Keratinocyte (primary cell): ENCODE results near the gene PRAME. TPM values are rescaled to one million over a fixed set of nuclear protein-coding genes. Genes with fewer than 3 reads are reported as not detected.
"Not testable (repeated sequence)": the region's sequence is repeated elsewhere in the genome, so short reads cannot be mapped to it uniquely, and the experiment has no call there.

ENCODE experiments used
- DNase-seq: peaks from one replicate; pipeline ENCODE4 v3.0.0-alpha.2; 2011; ENCODE audit warnings: low read depth, missing footprints, low spot score
- FAIRE-seq: peaks from 2 replicates; lab custom pipeline; 2011; peaks lifted over from hg19 to GRCh38; lab: Jason Lieb, UNC
- H2AFZ ChIP-seq: 2 replicates; pipeline ENCODE4 v1.6.0; 2012; ENCODE audit warnings: low read length, control low read depth, inconsistent platforms; ENCODE audit not compliant: control insufficient read depth
- H3K27ac ChIP-seq: 2 replicates; pipeline ENCODE4 v1.5.1; 2011; ENCODE audit warnings: low read length; ENCODE audit not compliant: control insufficient read depth, insufficient read depth
- H3K27me3 ChIP-seq: 3 replicates; pipeline ENCODE4 v1.6.0; 2011; ENCODE audit warnings: low read length; ENCODE audit not compliant: control insufficient read depth, insufficient read depth; ENCODE audit errors: extremely low read depth
- H3K36me3 ChIP-seq, 2 experiments: 2 replicates in 1 of 2; 3 replicates in 1 of 2; pipeline ENCODE4 v1.5.1; 2011; ENCODE audit warnings: low read length in 2 of 2, mild to moderate bottlenecking in 1 of 2; ENCODE audit not compliant: control insufficient read depth in 2 of 2, insufficient read depth in 2 of 2; ENCODE audit errors: extremely low read depth in 1 of 2
- H3K4me1 ChIP-seq: 3 replicates; pipeline ENCODE4 v1.5.1; 2011; ENCODE audit warnings: low read length; ENCODE audit not compliant: control insufficient read depth, insufficient read depth; ENCODE audit errors: extremely low read depth
- H3K4me2 ChIP-seq: 3 replicates; pipeline ENCODE4 v1.6.0; 2011; ENCODE audit warnings: low read depth, low read length; ENCODE audit not compliant: control insufficient read depth, insufficient read depth; ENCODE audit errors: extremely low read depth
- H3K4me3 ChIP-seq, 3 experiments: fragments of 200-600 bp in 1 of 3; sonication (generic) in 1 of 3; 2 replicates in 2 of 3; 3 replicates in 1 of 3; pipeline ENCODE4 v1.5.1; 2011 to 2016; ENCODE audit warnings: low read length in 3 of 3, mild to moderate bottlenecking in 3 of 3, control low read depth in 2 of 3, inconsistent platforms in 1 of 3, low read depth in 1 of 3, mixed read lengths in 1 of 3, mixed run types in 1 of 3, moderate library complexity in 1 of 3; ENCODE audit not compliant: control insufficient read depth in 2 of 3, insufficient read depth in 2 of 3; ENCODE audit errors: extremely low read depth in 1 of 3
- H3K79me2 ChIP-seq: 2 replicates; pipeline ENCODE4 v1.6.0; 2012; ENCODE audit warnings: low read length; ENCODE audit not compliant: control insufficient read depth, insufficient read depth
- H3K9ac ChIP-seq: 3 replicates; pipeline ENCODE4 v1.6.0; 2011; ENCODE audit warnings: low read length; ENCODE audit not compliant: control insufficient read depth, insufficient read depth; ENCODE audit errors: extremely low read depth
- H3K9me1 ChIP-seq: 3 replicates; pipeline ENCODE4 v1.6.0; 2011; ENCODE audit warnings: low read length; ENCODE audit not compliant: control insufficient read depth, insufficient read depth; ENCODE audit errors: extremely low read depth
- H3K9me3 ChIP-seq: 2 replicates; pipeline ENCODE4 v1.5.1; 2012; ENCODE audit warnings: low read depth, low read length; ENCODE audit not compliant: control insufficient read depth
- H4K20me1 ChIP-seq: 3 replicates; pipeline ENCODE4 v1.6.0; 2011; ENCODE audit warnings: low read length; ENCODE audit not compliant: control insufficient read depth, insufficient read depth; ENCODE audit errors: extremely low read depth
- CTCF ChIP-seq, 3 experiments: IDR thresholded peaks in 1 of 3; conservative IDR thresholded peaks in 1 of 3; optimal IDR thresholded peaks in 1 of 3; 2 replicates in 2 of 3; 3 replicates in 1 of 3; pipeline versions ENCODE3 to v1.5.1; 2011; ENCODE audit warnings: low read length in 3 of 3, mild to moderate bottlenecking in 3 of 3, moderate library complexity in 2 of 3, control low read depth in 1 of 3, inconsistent platforms in 1 of 3; ENCODE audit not compliant: insufficient read depth in 2 of 3; ENCODE audit errors: extremely low read depth in 1 of 3
- EZH2 ChIP-seq: IDR thresholded peaks from one replicate; pipeline ENCODE4 v1.6.1; 2012; ENCODE audit warnings: inconsistent platforms, mild to moderate bottlenecking, low read length, moderate library complexity
- dilution Hi-C: fragments of 300-500 bp; cut with MboI; formaldehyde crosslinking; loops from one replicate; pipeline ENCODE4 v1.7.0; 2020; ENCODE audit warnings: low sequenced_read_pairs; ENCODE audit not compliant: extremely low pct_ligation_motif_present
- polyA minus RNA-seq, 3 experiments: library from RNA; depleted of rRNA, polyadenylated mRNA; stranded (reverse); fragments of >200 nt; gene quantifications; 1 replicate in 1 of 3; 2 replicates in 1 of 3; 3 replicates in 1 of 3; pipeline ENCODE4 v1.2.3, GENCODE V29; 2011
- polyA plus RNA-seq, 5 experiments: library from polyadenylated mRNA; depleted of rRNA in 3 of 5; stranded (reverse) in 3 of 5; stranded (forward) in 1 of 5; unstranded in 1 of 5; fragments of >200 nt; gene quantifications; 1 replicate in 1 of 5; 2 replicates in 3 of 5; 3 replicates in 1 of 5; pipeline versions ENCODE4 v1.2.1 to v1.2.3, GENCODE V29; 2011 to 2012; ENCODE audit warnings: missing spikeins in 2 of 5, low read depth in 1 of 5, low replicate concordance in 1 of 5

PRAME gene
- 0.04 to 0.06 TPM (median 0.05 TPM) in 3 replicates for polyA plus RNA-seq
- polyA plus RNA-seq (2011; ENCODE audit: low read depth), result not detected
- not detected in 2 replicates for polyA plus RNA-seq (2011; cell fraction: cytosol; rRNA removed)
- 0.05 TPM in 1 of 2 replicates, not detected in the other for polyA plus RNA-seq (2011; cell fraction: nucleus; rRNA removed)
- not detected in 2 replicates for polyA plus RNA-seq (2012; ENCODE audit: low replicate concordance)
- polyA minus RNA-seq, result 0.26 to 0.40 TPM in 2 of 3 replicates, not detected in the other
- not detected for polyA minus RNA-seq (2011; cell fraction: cytosol; rRNA and poly(A)+ RNA removed)
- polyA minus RNA-seq (2011; cell fraction: nucleus; rRNA and poly(A)+ RNA removed), result 0.21 and 0.54 TPM in 2 replicates

GRCh38 chr22:22558972-22559603, at the start of gene PRAME:
Gene PRAME (minus strand): TSS chr22:22559265. CDS start chr22:22556832, 2,433 bp downstream.
- peak; percentile 20 to 50 (median 24) for TF ChIP-seq CTCF (optimal IDR thresholded peaks at IDR 0.05 in 1 of 3, IDR thresholded peaks at IDR 0.05 in 1 of 3, conservative IDR thresholded peaks at IDR 0.05 in 1 of 3; ENCODE audit: extremely low read depth in 1 of 3, insufficient read depth in 2 of 3, low read length in 3 of 3)
- no peak for TF ChIP-seq EZH2
- Histone ChIP-seq H3K79me2 (no peaks in the 10 kb centered on the region), H3K27me3 (no peaks in the 10 kb centered on the region), H3K9ac (no peak within 1 kb of the TSS), H4K20me1 (no peaks in the 10 kb centered on the region), H2AFZ (no peak within 1 kb of the TSS), H3K27ac (no peak within 1 kb of the TSS), H3K4me1 (no peaks in the 10 kb centered on the region), H3K9me1 (no peaks in the 10 kb centered on the region), H3K9me3 (peaks cover 5% of the 10 kb centered on the region), H3K36me3 (no peaks in the 10 kb centered on the region), H3K4me3 (no peak within 1 kb of the TSS), H3K4me2 (no peak within 1 kb of the TSS)
- dilution Hi-C loops, result no loop called here
- DNase-seq (no peak), FAIRE-seq (no peak)

GRCh38 chr22:22608022-22608421, 49.0 kb upstream of the PRAME start:
- H3K9me3 ChIP-seq, H2AFZ ChIP-seq, dilution Hi-C loops, H3K4me2 ChIP-seq, DNase-seq, H3K4me3 ChIP-seq, H3K27ac ChIP-seq, H3K9ac ChIP-seq, H3K79me2 ChIP-seq, H3K9me1 ChIP-seq, H4K20me1 ChIP-seq, H3K36me3 ChIP-seq, H3K4me1 ChIP-seq, FAIRE-seq, H3K27me3 ChIP-seq: not testable (repeated sequence)
